Transverse colon (tissue), 4 donors: ENCODE results near the gene DNAH1. TPM values are rescaled to one million over a fixed set of nuclear protein-coding genes. Genes with fewer than 3 reads are reported as not detected.

Experiments used
- DNase-seq: peaks from one replicate; pipeline ENCODE4 v3.0.0-alpha.2; 2019
- H3K27ac ChIP-seq, 4 donors: fragments of 200-600 bp; sonication (generic); 2 replicates each; pipeline ENCODE4 v1.5.1; 2016 to 2018; ENCODE audit warnings: inconsistent platforms in 4 of 4
- H3K27me3 ChIP-seq: fragments of 200-600 bp; sonication (generic); 2 replicates; pipeline ENCODE4 v1.5.1; 2017; ENCODE audit warnings: inconsistent platforms
- H3K36me3 ChIP-seq, 4 donors: fragments of 200-600 bp; sonication (generic); 2 replicates each; pipeline ENCODE4 v1.5.1; 2017 to 2019; ENCODE audit warnings: inconsistent platforms in 4 of 4
- H3K4me1 ChIP-seq, 4 donors: fragments of 200-600 bp; sonication (generic); 2 replicates each; pipeline ENCODE4 v1.5.1; 2017 to 2020; ENCODE audit warnings: inconsistent platforms in 4 of 4
- H3K4me3 ChIP-seq, 4 donors: fragments of 200-600 bp; sonication (generic); 1 replicate in 1 of 4; 2 replicates in 3 of 4; pipeline versions ENCODE4 v1.5.1 to v1.6.1; 2017 to 2019; ENCODE audit warnings: inconsistent platforms in 4 of 4
- H3K9me3 ChIP-seq, 2 donors: fragments of 200-600 bp; sonication (generic); 2 replicates each; pipeline ENCODE4 v1.5.1; 2017 to 2019; ENCODE audit warnings: inconsistent platforms in 2 of 2
- CTCF ChIP-seq, 5 experiments: fragments of 200-600 bp in 3 of 5; fragments of 450-650 bp in 2 of 5; sonication (generic) in 3 of 5; IDR thresholded peaks; 1 replicate in 2 of 5; 2 replicates in 3 of 5; pipeline ENCODE4 v1.5.1; 2016 to 2017; ENCODE audit warnings: antibody characterized with exemption in 5 of 5, inconsistent platforms in 3 of 5, mild to moderate bottlenecking in 2 of 5, moderate library complexity in 1 of 5
- EP300 ChIP-seq: sonication (generic); formaldehyde crosslinking; IDR thresholded peaks from one replicate; pipeline ENCODE4 v1.6.1; 2017; ENCODE audit warnings: antibody characterized with exemption, low read depth
- POLR2A ChIP-seq: fragments of 450-650 bp; IDR thresholded peaks from one replicate; pipeline ENCODE4 v1.6.1; 2016; ENCODE audit warnings: antibody characterized with exemption, mild to moderate bottlenecking, moderate library complexity
- POLR2AphosphoS5 ChIP-seq, 3 donors: sonication (generic); formaldehyde crosslinking; IDR thresholded peaks; one replicate each; pipeline ENCODE4 v1.6.1; 2016; ENCODE audit warnings: antibody characterized with exemption in 3 of 3
- WGBS, 2 donors: methylation state at CpG; one replicate each; pipeline ENCODE4 v1.1.5; 2018; ENCODE audit warnings: low coverage in 1 of 2; 5-methylcytosine and 5-hydroxymethylcytosine counted together
- in situ Hi-C, 4 donors: fragments of 200-750 bp; cut with MboI; loops; one replicate each; pipeline versions ENCODE4 v1.15.0 to v1.15.1; 2017; ENCODE audit warnings: low sequenced_read_pairs in 3 of 4, low pct_ligation_motif_present in 1 of 4, low pct_unique_long_range_greater_than_20kb in 1 of 4
- intact Hi-C: fragments of 100-400 bp; cut with DNase I; formaldehyde crosslinking; loops from one replicate; pipeline ENCODE4 v1.15.1; 2023; ENCODE audit warnings: low total_unique reads
- total RNA-seq, 4 donors: library from RNA; depleted of rRNA; stranded (reverse); fragments of >200 nt; gene quantifications; one replicate each; pipeline ENCODE4 v1.1.0, GENCODE V29; 2016

Gene DNAH1
- total RNA-seq, 4 donors from 2014 or later: 17.6 to 102 (median 26.3) TPM

DNA sequence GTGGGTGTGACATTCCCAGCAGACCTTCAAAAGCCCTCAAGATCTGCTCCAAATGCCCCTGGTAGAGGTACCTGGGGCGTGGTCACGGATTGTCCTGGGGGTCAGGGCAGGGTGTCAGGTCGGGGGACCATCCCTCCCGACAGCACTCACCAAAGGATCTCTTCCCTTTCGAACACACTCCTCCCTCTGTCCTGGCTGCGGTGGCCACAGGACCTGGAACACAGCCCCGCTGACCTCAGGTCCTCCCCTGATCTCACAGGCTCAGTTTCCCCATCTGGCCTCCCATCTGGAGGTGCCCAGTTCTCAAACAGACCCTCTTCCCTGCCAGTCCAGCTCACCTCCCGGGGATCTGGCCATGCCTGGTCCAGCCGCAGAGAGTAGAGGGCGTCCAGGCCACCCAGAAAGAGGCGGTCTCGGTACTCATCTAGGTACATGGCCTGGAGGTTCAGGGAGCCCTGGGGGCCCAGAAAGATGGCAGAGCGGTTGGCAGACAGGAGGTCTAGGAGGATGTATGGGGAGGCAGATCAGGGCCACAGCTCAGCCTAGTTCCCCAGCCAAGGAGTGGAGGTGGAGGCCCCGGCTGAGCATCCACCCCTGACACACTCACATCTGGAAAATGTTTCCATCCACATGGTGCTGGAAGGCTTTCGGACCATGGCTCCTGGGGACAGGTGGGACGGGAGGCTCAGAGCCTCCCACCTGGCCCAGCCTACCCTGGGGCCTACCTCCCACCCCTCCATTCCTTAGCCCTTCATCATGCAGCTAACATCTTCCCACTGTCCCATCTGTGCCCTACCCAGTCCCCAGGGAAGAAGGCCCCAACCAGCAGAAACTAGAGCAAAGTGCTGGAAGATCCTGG is 126.5 kb downstream of the DNAH1 start:
- in situ Hi-C loops (no loop called here), intact Hi-C loops (no loop called here)
- WGBS, 2 donors: 94 to 100% methylated on average over 1 to 16 of the region's 16 CpGs
- no peak for TF ChIP-seq EP300
- H3K27me3 ChIP-seq: no peaks in the 10 kb centered on the region
- H3K36me3 ChIP-seq: no peaks in the 10 kb centered on the region
- H3K4me3 ChIP-seq: no peak overlapping the region
- H3K9me3 ChIP-seq: no peaks in the 10 kb centered on the region
- H3K4me1 ChIP-seq: peaks cover 5 to 12% (median 6%) of the 10 kb centered on the region in 4 donors
- no peak overlapping the region for H3K27ac ChIP-seq
- DNase-seq: no peak

DNA sequence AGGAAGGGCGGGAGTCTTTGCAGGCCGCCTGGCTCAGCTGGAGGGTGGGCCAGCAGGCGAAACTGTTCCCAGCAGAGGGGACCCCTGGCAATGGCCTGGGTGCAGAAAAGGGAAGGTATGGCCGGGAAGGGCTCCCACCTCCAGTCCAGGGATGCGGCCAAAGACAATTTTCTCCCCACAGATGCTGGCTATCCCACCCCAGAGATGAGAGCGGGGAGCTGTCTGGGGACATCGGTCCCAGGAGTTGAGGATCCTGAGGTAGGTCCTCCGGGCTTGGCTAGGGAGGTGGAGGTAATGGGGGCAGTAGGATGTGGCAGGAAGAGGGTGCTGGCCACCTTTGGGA is 127.1 kb downstream of the DNAH1 start:
- H3K27me3 ChIP-seq: no peaks in the 10 kb centered on the region
- TF ChIP-seq POLR2AphosphoS5 (IDR thresholded peaks at IDR 0.05) (no peak), CTCF (IDR thresholded peaks at IDR 0.05) (no peak), EP300 (no peak)
- H3K4me1 ChIP-seq: peaks cover 5 to 12% (median 6%) of the 10 kb centered on the region in 4 donors
- intact Hi-C loops: no loop called here
- DNase-seq: no peak
- H3K36me3 ChIP-seq: no peaks in the 10 kb centered on the region
- no peaks in the 10 kb centered on the region for H3K9me3 ChIP-seq
- H3K4me3 ChIP-seq: no peak overlapping the region
- WGBS, 2 donors: 91% methylated on average over 8 of the region's 8 CpGs; no CpG with 5 or more reads in 1 of the 2 donors
- in situ Hi-C loops: no loop called here
- no peak overlapping the region for H3K27ac ChIP-seq

DNA sequence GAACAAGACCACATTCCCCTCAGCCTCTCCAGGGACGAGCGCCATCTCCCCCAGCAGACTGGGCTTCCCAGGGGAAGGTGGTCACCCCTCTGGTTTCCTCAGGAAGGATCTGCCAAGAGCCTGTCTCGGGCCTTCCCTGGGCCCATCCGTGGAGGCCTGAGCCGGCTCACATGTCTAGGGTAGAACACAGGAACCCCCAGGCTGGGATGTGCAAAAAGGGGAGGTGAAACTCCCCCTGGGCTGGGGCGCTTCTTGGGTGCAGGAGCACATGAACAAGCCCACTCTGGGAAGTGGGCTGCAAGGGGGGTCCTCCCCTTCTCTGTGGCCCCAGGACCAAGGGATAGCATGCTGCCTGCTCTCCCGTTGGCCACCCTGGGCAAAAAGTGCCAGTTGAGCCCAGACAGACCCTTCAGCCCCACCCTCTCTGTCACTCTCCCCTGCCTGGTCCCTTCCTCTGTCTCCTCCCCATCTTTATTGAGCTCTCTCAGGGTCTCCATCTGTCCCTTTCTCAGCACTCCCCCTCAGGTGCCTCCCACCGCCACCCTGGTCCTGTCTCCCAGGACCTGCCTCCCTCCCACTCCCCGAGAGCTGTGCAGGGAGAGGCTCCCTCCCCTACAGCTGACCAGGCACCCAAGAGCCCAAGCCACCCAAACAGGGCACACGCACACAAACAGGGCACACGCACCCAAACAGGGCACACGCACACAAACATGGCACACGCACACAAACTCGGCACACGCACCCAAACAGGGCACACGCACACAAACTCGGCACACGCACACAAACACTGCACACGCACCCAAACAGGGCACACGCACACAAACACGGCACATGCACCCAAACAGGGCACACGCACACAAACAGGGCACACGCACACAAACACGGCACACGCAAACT is 127.9 kb downstream of the DNAH1 start:
- TF ChIP-seq POLR2A (no peak), CTCF (IDR thresholded peaks at IDR 0.05) (no peak), EP300 (no peak), POLR2AphosphoS5 (IDR thresholded peaks at IDR 0.05) (no peak)
- Histone ChIP-seq H3K4me1 (peaks cover 5 to 12% (median 6%) of the 10 kb centered on the region in 4 donors), H3K27ac (no peak overlapping the region), H3K27me3 (no peaks in the 10 kb centered on the region), H3K4me3 (no peak overlapping the region), H3K36me3 (no peaks in the 10 kb centered on the region), H3K9me3 (no peaks in the 10 kb centered on the region)
- intact Hi-C loops (no loop called here), in situ Hi-C loops (no loop called here)
- 87% methylated on average over 25 of the region's 25 CpGs; no CpG with 5 or more reads in 1 of the 2 donors for WGBS, 2 donors
- DNase-seq: no peak

- no peak within 1 kb of the TSS for H3K27ac ChIP-seq
- peak within 1 kb of the TSS in 1 of 4 donors; percentile 14 for H3K4me3 ChIP-seq
- H3K36me3 ChIP-seq: no peaks in the 10 kb centered on the region
- WGBS, 2 donors: 0 to 22% methylated on average over 4 to 12 of the region's 19 CpGs
- H3K27me3 ChIP-seq: no peaks in the 10 kb centered on the region
- TF ChIP-seq POLR2AphosphoS5 (IDR thresholded peaks at IDR 0.05) (peak in 2 of 3 donors; percentile 28 to 56), POLR2A (no peak), CTCF (IDR thresholded peaks at IDR 0.05) (peak; percentile 61 to 83 (median 79))
- H3K9me3 ChIP-seq: no peaks in the 10 kb centered on the region
- H3K4me1 ChIP-seq: peaks cover 5 to 15% (median 8%) of the 10 kb centered on the region in 4 donors
- intact Hi-C loops (no loop called here), in situ Hi-C loops (no loop called here)
- peak; percentile 87 for DNase-seq
These were observed 129.0 kb downstream of the DNAH1 start, which contains the start of gene SEMA3G for GRCh38 chr3:52444860-52445793. Gene SEMA3G, minus strand, starts transcription at chr3:52445103. Its CDS starts 76 bp downstream, at chr3:52445027.
